Measurements from ENCODE around the gene TSC22D1.
"Not testable (repeated sequence)": the region's sequence is repeated elsewhere in the genome, so short reads cannot be mapped to it uniquely, and the experiment has no call there.

Gene TSC22D1

GRCh38 chr13:44557986-44558385 is 18.1 kb downstream of the TSC22D1 start:
- intact Hi-C loops (cut with micrococcal nuclease), result no loop called here
- Mint-ChIP-seq H3K27ac (no peak overlapping the region), H3K4me3 (no peak overlapping the region), H3K27me3 (no peaks in the 10 kb centered on the region), H3K4me1 (ENCODE audit: low read depth) (no peaks in the 10 kb centered on the region), H3K36me3 (ENCODE audit: low read depth) (no peaks in the 10 kb centered on the region), H3K9me3 (no peaks in the 10 kb centered on the region)

GRCh38 chr13:44555207-44555606 is 20.9 kb downstream of the TSC22D1 start:
- Mint-ChIP-seq H3K27me3 (no peaks in the 10 kb centered on the region), H3K9me3 (no peaks in the 10 kb centered on the region), H3K36me3 (ENCODE audit: low read depth) (no peaks in the 10 kb centered on the region), H3K4me1 (ENCODE audit: low read depth) (no peaks in the 10 kb centered on the region), H3K4me3 (no peak overlapping the region), H3K27ac (no peak overlapping the region)
- intact Hi-C loops (cut with micrococcal nuclease), result no loop called here

- Mint-ChIP-seq H3K4me3 (no peak overlapping the region), H3K4me1 (ENCODE audit: low read depth) (no peaks in the 10 kb centered on the region), H3K27me3 (no peaks in the 10 kb centered on the region)
Measured at GRCh38 chr13:44549476-44549875, 26.7 kb downstream of the TSC22D1 start.

GRCh38 chr13:44546164-44546563 is 30.0 kb downstream of the TSC22D1 start:
- Mint-ChIP-seq H3K4me1 (ENCODE audit: low read depth) (peaks cover 5% of the 10 kb centered on the region), H3K9me3 (no peaks in the 10 kb centered on the region), H3K36me3 (ENCODE audit: low read depth) (no peaks in the 10 kb centered on the region), H3K4me3 (no peak overlapping the region), H3K27me3 (no peaks in the 10 kb centered on the region), H3K27ac (no peak overlapping the region)
- intact Hi-C loops (cut with micrococcal nuclease), result no loop called here

More at GRCh38 chr13:44549476-44549875, 26.7 kb downstream of the TSC22D1 start:
- intact Hi-C loops (cut with micrococcal nuclease), result no loop called here
- Mint-ChIP-seq H3K9me3 (no peaks in the 10 kb centered on the region), H3K36me3 (ENCODE audit: low read depth) (no peaks in the 10 kb centered on the region), H3K27ac (no peak overlapping the region)

GRCh38 chr13:44543369-44543768 is 32.8 kb downstream of the TSC22D1 start:
- no peaks in the 10 kb centered on the region for H3K9me3 Mint-ChIP-seq

GRCh38 chr13:44542361-44542760 is 33.8 kb downstream of the TSC22D1 start:
- H3K4me1 Mint-ChIP-seq (ENCODE audit: low read depth), result peaks cover 5% of the 10 kb centered on the region
- H3K27ac Mint-ChIP-seq, result no peak overlapping the region
- intact Hi-C loops (cut with micrococcal nuclease), result no loop called here
- no peak overlapping the region for H3K4me3 Mint-ChIP-seq
- H3K36me3 Mint-ChIP-seq (ENCODE audit: low read depth), result peaks cover 5% of the 10 kb centered on the region
- no peaks in the 10 kb centered on the region for H3K27me3 Mint-ChIP-seq
- H3K9me3 Mint-ChIP-seq, result no peaks in the 10 kb centered on the region

More at GRCh38 chr13:44543369-44543768, 32.8 kb downstream of the TSC22D1 start:
- no peaks in the 10 kb centered on the region for H3K27me3 Mint-ChIP-seq
- H3K27ac Mint-ChIP-seq, result no peak overlapping the region
- intact Hi-C loops (cut with micrococcal nuclease), result no loop called here
- H3K4me3 Mint-ChIP-seq, result no peak overlapping the region
- H3K4me1 Mint-ChIP-seq (ENCODE audit: low read depth), result peaks cover 5% of the 10 kb centered on the region
- peaks cover 5% of the 10 kb centered on the region for H3K36me3 Mint-ChIP-seq (ENCODE audit: low read depth)

- intact Hi-C loops (cut with micrococcal nuclease), result no loop called here
- no peaks in the 10 kb centered on the region for H3K27me3 Mint-ChIP-seq
- H3K9me3 Mint-ChIP-seq, result no peaks in the 10 kb centered on the region
- no peak overlapping the region for H3K4me3 Mint-ChIP-seq
- H3K27ac Mint-ChIP-seq, result no peak overlapping the region
- H3K36me3 Mint-ChIP-seq (ENCODE audit: low read depth), result peaks cover 5% of the 10 kb centered on the region
- H3K4me1 Mint-ChIP-seq (ENCODE audit: low read depth), result peaks cover 5% of the 10 kb centered on the region
Measured at GRCh38 chr13:44541601-44542000, 34.5 kb downstream of the TSC22D1 start.

- Mint-ChIP-seq H3K9me3 (no peaks in the 10 kb centered on the region), H3K27me3 (no peaks in the 10 kb centered on the region), H3K4me1 (ENCODE audit: low read depth) (peaks cover 5% of the 10 kb centered on the region), H3K4me3 (no peak overlapping the region), H3K27ac (no peak overlapping the region), H3K36me3 (ENCODE audit: low read depth) (peaks cover 5% of the 10 kb centered on the region)
- intact Hi-C loops (cut with micrococcal nuclease), result no loop called here
Measured at GRCh38 chr13:44540761-44541434, 35.2 kb downstream of the TSC22D1 start.

- H3K27me3 Mint-ChIP-seq, result no peaks in the 10 kb centered on the region
- H3K4me3 Mint-ChIP-seq, result no peak overlapping the region
- no peaks in the 10 kb centered on the region for H3K4me1 Mint-ChIP-seq (ENCODE audit: low read depth)
- H3K27ac Mint-ChIP-seq, result no peak overlapping the region
- H3K9me3 Mint-ChIP-seq, result no peaks in the 10 kb centered on the region
- intact Hi-C loops (cut with micrococcal nuclease), result no loop called here
- H3K36me3 Mint-ChIP-seq (ENCODE audit: low read depth), result peaks cover 5% of the 10 kb centered on the region
Measured at GRCh38 chr13:44537248-44537647, 38.9 kb downstream of the TSC22D1 start.

- Mint-ChIP-seq H3K4me1 (ENCODE audit: low read depth) (no peaks in the 10 kb centered on the region), H3K27ac (no peak overlapping the region), H3K27me3 (no peaks in the 10 kb centered on the region), H3K4me3 (no peak overlapping the region), H3K36me3 (ENCODE audit: low read depth) (no peaks in the 10 kb centered on the region), H3K9me3 (no peaks in the 10 kb centered on the region)
- intact Hi-C loops (cut with micrococcal nuclease), result no loop called here
Measured at GRCh38 chr13:44523146-44524015, 52.7 kb downstream of the TSC22D1 start.

- intact Hi-C loops (cut with micrococcal nuclease), result no loop called here
- Mint-ChIP-seq H3K27me3 (no peaks in the 10 kb centered on the region), H3K27ac (no peak overlapping the region), H3K36me3 (ENCODE audit: low read depth) (no peaks in the 10 kb centered on the region), H3K4me1 (ENCODE audit: low read depth) (no peaks in the 10 kb centered on the region), H3K4me3 (no peak overlapping the region), H3K9me3 (no peaks in the 10 kb centered on the region)
Measured at GRCh38 chr13:44519642-44520041, 56.5 kb downstream of the TSC22D1 start.

- H3K27ac Mint-ChIP-seq, result no peak overlapping the region
- H3K36me3 Mint-ChIP-seq (ENCODE audit: low read depth), result peaks cover 7% of the 10 kb centered on the region
- H3K27me3 Mint-ChIP-seq, result no peaks in the 10 kb centered on the region
- no peak overlapping the region for H3K4me3 Mint-ChIP-seq
- H3K4me1 Mint-ChIP-seq (ENCODE audit: low read depth), result no peaks in the 10 kb centered on the region
- H3K9me3 Mint-ChIP-seq, result no peaks in the 10 kb centered on the region
- intact Hi-C loops (cut with micrococcal nuclease), result no loop called here
Measured at GRCh38 chr13:44516771-44517170, 59.4 kb downstream of the TSC22D1 start.

GRCh38 chr13:44514278-44514677 is 61.9 kb downstream of the TSC22D1 start:
- H3K27ac Mint-ChIP-seq, result no peak overlapping the region
- H3K4me1 Mint-ChIP-seq (ENCODE audit: low read depth), result no peaks in the 10 kb centered on the region
- intact Hi-C loops (cut with micrococcal nuclease), result no loop called here
- H3K36me3 Mint-ChIP-seq (ENCODE audit: low read depth), result peaks cover 7% of the 10 kb centered on the region
- H3K9me3 Mint-ChIP-seq, result no peaks in the 10 kb centered on the region
- H3K4me3 Mint-ChIP-seq, result no peak overlapping the region
- H3K27me3 Mint-ChIP-seq, result no peaks in the 10 kb centered on the region

GRCh38 chr13:44509853-44510252 is 66.3 kb downstream of the TSC22D1 start:
- H3K27ac Mint-ChIP-seq; H3K9me3 Mint-ChIP-seq; H3K4me1 Mint-ChIP-seq (ENCODE audit: low read depth); intact Hi-C loops (cut with micrococcal nuclease); H3K4me3 Mint-ChIP-seq; H3K27me3 Mint-ChIP-seq; H3K36me3 Mint-ChIP-seq (ENCODE audit: low read depth): not testable (repeated sequence)

Data from dendritic cell treated with granulocyte-macrophage colony-stimulating factor and Interleukin-4, amounts not matched to agents 40 ng/mL and 50 ng/mL, for 4 days (primary cell).